K562 (cell line): ENCODE measurements around the gene CIAO3. TPM values are rescaled to one million over a fixed set of nuclear protein-coding genes. Genes with fewer than 3 reads are reported as not detected.
A peak's percentile ranks its signal among the peaks of the same experiment; 100 is the strongest.

Source experiments
- CHAMP1 ChIP-seq: fragments of 450-650 bp; IDR thresholded peaks from 2 replicates; pipeline ENCODE4 v1.6.1; 2016; ENCODE audit warnings: mild to moderate bottlenecking
- E2F8 ChIP-seq: fragments of 450-650 bp; IDR thresholded peaks from 2 replicates; pipeline ENCODE4 v1.7.1; 2018; ENCODE audit warnings: mild to moderate bottlenecking, low read depth; ENCODE audit not compliant: partially characterized antibody
- ETV6 ChIP-seq, 3 experiments: fragments of 150-350 bp in 1 of 3; sonication (generic) in 1 of 3; formaldehyde crosslinking in 1 of 3; IDR thresholded peaks; 2 replicates each; pipeline versions ENCODE4 v1.6.1 to v1.8.0; 2014 to 2022; ENCODE audit warnings: borderline replicate concordance in 2 of 3, low read depth in 2 of 3, antibody characterized with exemption in 1 of 3, low read length in 1 of 3, mild to moderate bottlenecking in 1 of 3, missing genetic modification reagents in 1 of 3
- HLTF ChIP-seq: fragments of 450-650 bp; IDR thresholded peaks from 2 replicates; pipeline ENCODE4 v1.6.1; 2016
- IRF1 ChIP-seq: sonication (generic); formaldehyde crosslinking; IDR thresholded peaks from 2 replicates; pipeline ENCODE4 v1.8.0; 2022; ENCODE audit warnings: missing genetic modification reagents, mild to moderate bottlenecking, borderline replicate concordance
- MAX ChIP-seq: sonication (generic); formaldehyde crosslinking; IDR thresholded peaks from 2 replicates; pipeline ENCODE4 v1.9.0; 2022; ENCODE audit warnings: mild to moderate bottlenecking, missing genetic modification reagents
- MCM3 ChIP-seq: fragments of 450-650 bp; IDR thresholded peaks from 2 replicates; pipeline ENCODE4 v1.6.1; 2016
- NKRF ChIP-seq: fragments of 450-650 bp; IDR thresholded peaks from 2 replicates; pipeline ENCODE4 v1.6.1; 2016; ENCODE audit warnings: borderline replicate concordance
- ZBTB1 ChIP-seq: sonication (generic); formaldehyde crosslinking; IDR thresholded peaks from 2 replicates; pipeline ENCODE4 v1.8.1; 2023; ENCODE audit warnings: missing genetic modification reagents, low read depth, mild to moderate bottlenecking, borderline replicate concordance
- polyA plus RNA-seq, 8 experiments: library from polyadenylated mRNA; depleted of rRNA in 4 of 8; stranded (reverse) in 5 of 8; unstranded in 3 of 8; fragments of >200 nt; fragmentation: Nextera tagmentation in 2 of 8; fragmentation: Illumina TruSeq in 1 of 8; extraction: Ambion mirVana in 2 of 8; extraction: Trizol in 1 of 8; gene quantifications; 2 replicates each; pipeline versions ENCODE4 v1.2.1 to v1.2.3, GENCODE V29; 2011 to 2014; ENCODE audit warnings: inconsistent platforms in 1 of 8, missing spikeins in 1 of 8
- total RNA-seq, 7 experiments: library from RNA; depleted of rRNA in 6 of 7; stranded (reverse); fragments of >200 nt in 6 of 7; fragmentation: Illumina TruSeq in 2 of 7; extraction: Trizol in 2 of 7; gene quantifications; 2 replicates each; pipeline versions ENCODE4 v1.2.1 to v1.2.3, GENCODE V29; 2011 to 2021; ENCODE audit warnings: low replicate concordance in 1 of 7

The CIAO3 gene
- total and polyA plus RNA-seq, 9 of the 15 experiments (the other 6 are each of a cell fraction or from before 2014, with no cell fraction given) = 2.2 to 35.6 (median 18.7) TPM

- TF ChIP-seq E2F8 (no peak), MCM3 (no peak), ZBTB1 (0 out of 2 replicates have a peak, but pooled peaks have one; percentile 55), HLTF (0 out of 2 replicates have a peak, but pooled peaks have one; percentile 49), IRF1 (0 out of 2 replicates have a peak, but pooled peaks have one; percentile 57), ETV6 (IDR thresholded peaks at IDR 0.05; ENCODE audit: borderline replicate concordance in 1 of 2, low read depth in 2 of 2, low read length in 1 of 2) (no peak), ETV6 (CRISPR knock-in tag; IDR thresholded peaks at IDR 0.05; ENCODE audit: borderline replicate concordance) (0 out of 2 replicates have a peak, but pooled peaks have one; percentile 18), NKRF (peak; percentile 14; the same call in 1 of the 2 replicates), CHAMP1 (no peak), MAX (CRISPR knock-in tag) (0 out of 2 replicates have a peak, but pooled peaks have one; percentile 9)
Observed at GRCh38 chr16:721765-722540, 18.8 kb downstream of the CIAO3 start (continued).
